GM23248 (cell line): ENCODE results near the gene LYST. TPM values are rescaled to one million over a fixed set of nuclear protein-coding genes. Genes with fewer than 3 reads are reported as not detected.

Experiments used
- DNase-seq: peaks from one replicate; pipeline ENCODE4 v3.0.0-alpha.2; 2015
- H2AFZ ChIP-seq: fragments of 200-600 bp; sonication (generic); 2 replicates; pipeline ENCODE4 v1.6.1; 2016; ENCODE audit warnings: antibody characterized with exemption
- H3F3A ChIP-seq: fragments of 200-600 bp; sonication (generic); 2 replicates; pipeline ENCODE4 v1.6.1; 2016; ENCODE audit warnings: mild to moderate bottlenecking, antibody characterized with exemption, mixed run types; ENCODE audit not compliant: insufficient read depth
- H3K27ac ChIP-seq: fragments of 200-600 bp; sonication (generic); 2 replicates; pipeline ENCODE4 v1.5.1; 2016; ENCODE audit warnings: mild to moderate bottlenecking
- H3K27me3 ChIP-seq: fragments of 200-600 bp; sonication (generic); replicated peaks from 2 replicates; pipeline ENCODE4 v1.6.1; 2016; ENCODE audit warnings: mild to moderate bottlenecking; ENCODE audit not compliant: insufficient read depth
- H3K36me3 ChIP-seq: fragments of 200-600 bp; sonication (generic); 2 replicates; pipeline ENCODE4 v1.6.1; 2016; ENCODE audit warnings: low read depth, mild to moderate bottlenecking
- H3K4me1 ChIP-seq: fragments of 200-600 bp; sonication (generic); 2 replicates; pipeline ENCODE4 v1.6.1; 2016; ENCODE audit warnings: mild to moderate bottlenecking; ENCODE audit not compliant: insufficient read depth
- H3K4me2 ChIP-seq: fragments of 200-600 bp; sonication (generic); one replicate; pipeline ENCODE4 v1.6.1; 2016; ENCODE audit warnings: mild to moderate bottlenecking; ENCODE audit not compliant: unreplicated experiment
- H3K4me3 ChIP-seq: fragments of 200-600 bp; sonication (generic); 2 replicates; pipeline ENCODE4 v1.5.1; 2016; ENCODE audit warnings: mild to moderate bottlenecking
- H3K79me2 ChIP-seq: fragments of 200-600 bp; sonication (generic); 2 replicates; pipeline ENCODE4 v1.6.1; 2016; ENCODE audit warnings: mild to moderate bottlenecking; ENCODE audit not compliant: insufficient read depth
- H3K9ac ChIP-seq: fragments of 200-600 bp; sonication (generic); 2 replicates; pipeline ENCODE4 v1.6.1; 2016; ENCODE audit warnings: mild to moderate bottlenecking
- H3K9me2 ChIP-seq: fragments of 200-600 bp; sonication (generic); 2 replicates; pipeline ENCODE4 v1.6.1; 2016; ENCODE audit warnings: mixed run types, mild to moderate bottlenecking, moderate library complexity; ENCODE audit not compliant: insufficient read depth
- H3K9me3 ChIP-seq: fragments of 200-600 bp; sonication (generic); one replicate; pipeline ENCODE4 v1.6.1; 2017; ENCODE audit warnings: low read depth
- H4K20me1 ChIP-seq: fragments of 200-600 bp; sonication (generic); 2 replicates; pipeline ENCODE4 v1.6.0; 2016; ENCODE audit not compliant: insufficient read depth
- EZH2 ChIP-seq: fragments of 200-600 bp; sonication (generic); IDR thresholded peaks from 2 replicates; pipeline ENCODE4 v1.6.1; 2018; ENCODE audit warnings: antibody characterized with exemption, mild to moderate bottlenecking; ENCODE audit not compliant: insufficient read depth, poor library complexity, severe bottlenecking
- EZH2phosphoT487 ChIP-seq: fragments of 200-600 bp; sonication (generic); IDR thresholded peaks from 2 replicates; pipeline ENCODE4 v1.6.1; 2018; ENCODE audit warnings: antibody characterized with exemption, moderate library complexity, mild to moderate bottlenecking, low read depth; ENCODE audit not compliant: insufficient read depth
- whole genome bisulfite sequencing, 2 experiments: methylation state at CpG; one replicate each; pipeline ENCODE4 v1.1.6; 2015 to 2017; ENCODE audit warnings: low lambda C conversion rate in 2 of 2, low coverage in 1 of 2; ENCODE audit errors: missing lambda C conversion rate in 2 of 2; 5-methylcytosine and 5-hydroxymethylcytosine counted together
- in situ Hi-C: fragments of 300-500 bp; cut with MboI; formaldehyde crosslinking; loops from 2 replicates; pipeline ENCODE4 v1.15.0; 2020
- polyA plus RNA-seq: library from polyadenylated mRNA; unstranded; fragments of >200 nt; fragmentation: Nextera tagmentation; extraction: Ambion mirVana; gene quantifications from 2 replicates; pipeline ENCODE4 v1.2.1, GENCODE V29; 2016
- total RNA-seq: library from RNA; depleted of rRNA; stranded (reverse); fragments of >200 nt; shearing (Covaris generic); gene quantifications from 2 replicates; pipeline ENCODE4 v1.2.3, GENCODE V29; 2014

Gene LYST
- total and polyA plus RNA-seq, 2 experiments from 2014 or later = 5.1 to 9.0 TPM

DNA sequence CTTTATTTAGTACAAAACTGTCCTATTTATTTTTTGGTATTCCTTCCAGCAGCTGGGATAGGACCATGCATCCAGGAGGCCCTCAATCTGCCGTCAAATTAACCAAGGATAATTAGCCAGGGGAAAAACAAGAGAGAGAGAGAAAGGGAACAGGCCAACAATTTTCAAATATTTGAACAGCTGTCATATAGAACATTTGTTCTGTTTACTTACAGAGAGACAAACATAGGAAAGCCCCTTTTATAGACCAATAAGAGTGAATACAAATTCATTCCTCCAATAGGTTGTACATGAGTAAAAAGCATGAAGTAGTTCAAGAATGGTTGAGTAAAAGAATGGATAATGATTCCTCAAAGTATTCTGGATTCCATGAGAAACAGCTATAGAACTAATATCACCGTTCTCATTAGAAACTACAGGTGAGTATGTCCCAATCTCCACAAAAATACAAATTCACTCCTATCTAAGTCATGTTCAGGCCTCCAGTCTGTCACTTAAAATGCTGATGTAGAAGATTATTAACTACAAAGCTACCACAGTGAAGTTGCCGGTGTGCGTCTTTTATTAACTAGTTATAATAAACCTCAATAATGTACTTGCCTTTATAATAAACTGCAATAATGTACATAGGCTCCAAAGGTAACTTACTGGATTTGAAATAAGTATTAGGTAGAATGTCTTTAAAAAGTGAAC, 152.4 kb downstream of the LYST start:
- in situ Hi-C loops = no loop called here
- Histone ChIP-seq H3K4me3 (no peak overlapping the region), H3K9ac (no peak overlapping the region), H3K27ac (no peak overlapping the region), H2AFZ (no peak overlapping the region), H4K20me1 (no peaks in the 10 kb centered on the region), H3K36me3 (no peaks in the 10 kb centered on the region), H3K9me3 (no peaks in the 10 kb centered on the region), H3K4me2 (no peak overlapping the region), H3K27me3 (no peaks in the 10 kb centered on the region), H3K9me2 (no peaks in the 10 kb centered on the region), H3F3A (peaks cover under 1% of the 10 kb centered on the region; the same call in 1 of the 2 replicates), H3K79me2 (no peaks in the 10 kb centered on the region), H3K4me1 (peaks cover under 1% of the 10 kb centered on the region; the same call in 1 of the 2 replicates)
- 98 to 99% methylated on average over 4 of the region's 4 CpGs for WGBS, 2 experiments
- TF ChIP-seq EZH2 (no peak), EZH2phosphoT487 (no peak)
- no peak for DNase-seq

DNA sequence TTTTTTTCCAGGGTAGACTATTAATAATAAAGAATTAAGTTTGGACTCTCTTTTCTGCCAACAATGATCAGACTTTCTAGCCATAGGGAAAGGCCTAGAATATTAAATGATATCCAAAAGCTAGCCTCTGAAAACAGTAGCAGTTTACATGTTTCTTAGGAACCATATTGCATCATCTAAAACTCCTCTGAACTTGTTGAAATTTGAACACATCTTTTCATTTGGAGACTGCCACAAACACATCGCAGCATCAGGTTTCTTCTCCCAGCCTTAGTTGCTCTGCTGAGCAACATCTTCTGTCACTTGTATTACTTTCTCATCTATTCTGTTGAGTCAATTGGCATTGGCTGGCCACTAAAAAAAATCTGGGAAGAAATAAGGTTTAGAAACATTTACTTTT, 153.9 kb downstream of the LYST start:
- Histone ChIP-seq H2AFZ (no peak overlapping the region), H3K79me2 (no peaks in the 10 kb centered on the region), H3K9me3 (no peaks in the 10 kb centered on the region), H3F3A (peaks cover 14% of the 10 kb centered on the region; the same call in 1 of the 2 replicates), H4K20me1 (no peaks in the 10 kb centered on the region), H3K9ac (no peak overlapping the region), H3K27ac (no peak overlapping the region), H3K9me2 (no peaks in the 10 kb centered on the region), H3K4me2 (no peak overlapping the region), H3K36me3 (no peaks in the 10 kb centered on the region), H3K4me3 (no peak overlapping the region), H3K4me1 (peaks cover 16% of the 10 kb centered on the region), H3K27me3 (no peaks in the 10 kb centered on the region)
- TF ChIP-seq EZH2phosphoT487 (no peak), EZH2 (no peak)
- DNase-seq = no peak
- 93 to 95% methylated on average over 1 of the region's 1 CpG for WGBS, 2 experiments
- in situ Hi-C loops = no loop called here

DNA sequence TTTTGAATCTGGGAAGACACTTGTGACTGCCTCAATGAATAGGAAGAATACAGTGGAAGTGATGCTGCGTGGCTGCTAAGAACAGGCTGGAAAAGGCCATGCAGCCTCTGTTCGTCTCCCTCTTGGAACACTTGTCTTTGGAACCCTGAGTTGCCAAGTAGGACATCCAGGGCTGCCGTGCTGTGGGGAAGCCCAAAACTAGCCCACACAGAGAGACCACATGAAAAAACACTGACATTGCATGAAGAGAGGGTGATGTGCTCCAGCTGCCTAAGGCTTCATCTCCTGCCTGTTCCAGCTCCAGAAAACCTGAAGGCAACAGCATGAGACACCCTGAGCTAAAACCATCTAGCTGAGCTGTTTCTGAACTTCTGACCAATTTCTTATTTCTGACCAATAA, 156.0 kb downstream of the LYST start:
- no peak for DNase-seq
- TF ChIP-seq EZH2phosphoT487 = no peak
- no peak for TF ChIP-seq EZH2
- no peaks in the 10 kb centered on the region for H4K20me1 ChIP-seq
- peaks cover 14% of the 10 kb centered on the region; the same call in 1 of the 2 replicates for H3F3A ChIP-seq
- H3K9me3 ChIP-seq = no peaks in the 10 kb centered on the region
- no peak overlapping the region for H3K9ac ChIP-seq
- H3K4me1 ChIP-seq = peaks cover 17% of the 10 kb centered on the region
- no peak overlapping the region for H3K4me3 ChIP-seq
- H3K79me2 ChIP-seq = no peaks in the 10 kb centered on the region
- no peak overlapping the region for H2AFZ ChIP-seq
- H3K27ac ChIP-seq = no peak overlapping the region
- no peaks in the 10 kb centered on the region for H3K36me3 ChIP-seq
- WGBS, 2 experiments = 78 to 83% methylated on average over 3 of the region's 3 CpGs
- in situ Hi-C loops = no loop called here
- H3K4me2 ChIP-seq = no peak overlapping the region
- H3K9me2 ChIP-seq = no peaks in the 10 kb centered on the region
- no peaks in the 10 kb centered on the region for H3K27me3 ChIP-seq

DNA sequence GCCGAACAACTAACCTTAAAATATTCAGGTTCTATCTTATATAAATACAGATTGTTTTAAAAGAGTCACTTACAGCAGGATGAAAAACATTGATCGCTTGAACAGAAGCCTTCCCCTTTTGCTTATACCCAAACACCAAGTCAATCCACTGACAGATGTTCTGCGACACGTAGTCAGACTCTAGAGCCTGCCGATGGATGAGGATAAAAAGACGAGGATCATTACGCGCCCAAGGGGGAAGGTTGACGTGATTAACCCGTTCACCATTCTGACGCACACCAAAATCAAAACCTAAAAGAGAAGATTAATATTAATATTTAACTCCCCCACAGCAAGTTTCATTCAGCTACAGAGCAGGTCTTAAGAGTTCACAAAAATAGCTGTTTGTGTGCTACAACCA, 157.7 kb downstream of the LYST start:
- H3K9me3 ChIP-seq = no peaks in the 10 kb centered on the region
- no peaks in the 10 kb centered on the region for H4K20me1 ChIP-seq
- H3K9me2 ChIP-seq = no peaks in the 10 kb centered on the region
- H3K4me3 ChIP-seq = no peak overlapping the region
- H3K36me3 ChIP-seq = no peaks in the 10 kb centered on the region
- H3K9ac ChIP-seq = no peak overlapping the region
- peaks cover 17% of the 10 kb centered on the region for H3K4me1 ChIP-seq
- TF ChIP-seq EZH2 (no peak), EZH2phosphoT487 (no peak)
- no peak overlapping the region for H2AFZ ChIP-seq
- in situ Hi-C loops = no loop called here
- H3K27me3 ChIP-seq = no peaks in the 10 kb centered on the region
- DNase-seq = no peak
- H3K4me2 ChIP-seq = peak overlapping the region; percentile 53
- WGBS, 2 experiments = 91 to 96% methylated on average over 11 of the region's 11 CpGs
- peaks cover 14% of the 10 kb centered on the region; the same call in 1 of the 2 replicates for H3F3A ChIP-seq
- peak overlapping the region; percentile 59 for H3K27ac ChIP-seq
- no peaks in the 10 kb centered on the region for H3K79me2 ChIP-seq
